GM12878 (cell line): ENCODE data around the gene ZMYND10. TPM values are rescaled to one million over a fixed set of nuclear protein-coding genes. Genes with fewer than 3 reads are reported as not detected.

Experiments
- ASH2L ChIP-seq: fragments of 300-600, 200-600 bp; sonication (generic); IDR thresholded peaks from 2 replicates; pipeline ENCODE4 v1.6.1; 2017; ENCODE audit warnings: low read depth, mild to moderate bottlenecking, borderline replicate concordance
- BHLHE40 ChIP-seq, 2 experiments: fragments of 450-650 bp in 1 of 2; IDR thresholded peaks; 2 replicates each; pipeline ENCODE4 v1.6.1; 2011 to 2017; ENCODE audit warnings: low read depth in 2 of 2, borderline replicate concordance in 1 of 2, improper control_type of control experiment in 1 of 2, low read length in 1 of 2, mild to moderate bottlenecking in 1 of 2
- BMI1 ChIP-seq: fragments of 450-650 bp; IDR thresholded peaks from 2 replicates; pipeline ENCODE4 v1.6.1; 2016; ENCODE audit warnings: mild to moderate bottlenecking, moderate library complexity, borderline replicate concordance
- CREM ChIP-seq: IDR thresholded peaks from 2 replicates; pipeline ENCODE4 v1.6.1; 2014; ENCODE audit warnings: antibody characterized with exemption, low read depth
- GATAD2B ChIP-seq: fragments of 450-650 bp; conservative IDR thresholded peaks from 2 replicates; pipeline ENCODE4 v1.6.1; 2017; ENCODE audit warnings: low read depth, mild to moderate bottlenecking, moderate library complexity
- PAX8 ChIP-seq: fragments of 450-650 bp; IDR thresholded peaks from 2 replicates; pipeline ENCODE4 v1.6.1; 2017; ENCODE audit warnings: mild to moderate bottlenecking, moderate library complexity
- SMAD1 ChIP-seq: fragments of 450-650 bp; IDR thresholded peaks from 2 replicates; pipeline ENCODE4 v1.6.1; 2018; ENCODE audit warnings: mild to moderate bottlenecking, low read depth; ENCODE audit not compliant: partially characterized antibody
- TCF12 ChIP-seq: IDR thresholded peaks from 2 replicates; pipeline ENCODE4 v1.6.1; 2011; ENCODE audit warnings: low read depth, mild to moderate bottlenecking, low read length
- TCF7 ChIP-seq: IDR thresholded peaks from 2 replicates; pipeline ENCODE4 v1.6.1; 2014; ENCODE audit warnings: antibody characterized with exemption, borderline replicate concordance
- ZNF274 ChIP-seq: IDR thresholded peaks from one replicate; pipeline ENCODE4 v1.8.0; 2011; ENCODE audit not compliant: insufficient read length, insufficient read depth
- polyA plus RNA-seq, 11 experiments: library from polyadenylated mRNA; depleted of rRNA in 4 of 11; unstranded in 6 of 11; stranded (reverse) in 5 of 11; fragments of >200 nt; fragmentation: Nextera tagmentation in 4 of 11; fragmentation: Illumina TruSeq in 1 of 11; extraction: Ambion mirVana in 4 of 11; extraction: Trizol in 1 of 11; gene quantifications; 1 replicate in 1 of 11; 2 replicates in 10 of 11; pipeline versions ENCODE4 v1.2.1 to v1.2.3, GENCODE V29; 2011 to 2016; ENCODE audit warnings: inconsistent platforms in 2 of 11, missing spikeins in 2 of 11, low read depth in 1 of 11
- total RNA-seq, 4 experiments: library from RNA; depleted of rRNA in 3 of 4; stranded (reverse); fragments of >200 nt in 3 of 4; fragmentation: Illumina TruSeq in 1 of 4; extraction: Trizol in 1 of 4; gene quantifications; 2 replicates each; pipeline versions ENCODE4 v1.2.1 to v1.2.3, GENCODE V29; 2013 to 2021
- TF ChIP-seq, protein P1 (sequence below): fragments of 450-650 bp; formaldehyde crosslinking; IDR thresholded peaks from 2 replicates; pipeline ENCODE4 v1.4.0; 2020; ENCODE audit warnings: mild to moderate bottlenecking, moderate library complexity
- TF ChIP-seq, protein P2 (sequence below): fragments of 450-650 bp; IDR thresholded peaks from 2 replicates; pipeline ENCODE4 v1.6.1; 2017; ENCODE audit warnings: mild to moderate bottlenecking, moderate library complexity
- TF ChIP-seq, protein P3 (sequence below): IDR thresholded peaks from 2 replicates; pipeline ENCODE4 v1.6.1; 2011; ENCODE audit warnings: borderline replicate concordance, low read depth, mild to moderate bottlenecking, moderate library complexity, low read length; ENCODE audit not compliant: insufficient read depth, poor library complexity, severe bottlenecking
- TF ChIP-seq, protein P4 (sequence below): fragments of 150-350 bp; IDR thresholded peaks from 2 replicates; pipeline ENCODE4 v1.6.1; 2016; ENCODE audit warnings: low read depth, low read length

The ZMYND10 gene
- total and polyA plus RNA-seq, 10 of the 15 experiments (the other 5 are each of a cell fraction or from before 2014, with no cell fraction given): 0.11 to 1.0 (median 0.37) TPM

DNA sequence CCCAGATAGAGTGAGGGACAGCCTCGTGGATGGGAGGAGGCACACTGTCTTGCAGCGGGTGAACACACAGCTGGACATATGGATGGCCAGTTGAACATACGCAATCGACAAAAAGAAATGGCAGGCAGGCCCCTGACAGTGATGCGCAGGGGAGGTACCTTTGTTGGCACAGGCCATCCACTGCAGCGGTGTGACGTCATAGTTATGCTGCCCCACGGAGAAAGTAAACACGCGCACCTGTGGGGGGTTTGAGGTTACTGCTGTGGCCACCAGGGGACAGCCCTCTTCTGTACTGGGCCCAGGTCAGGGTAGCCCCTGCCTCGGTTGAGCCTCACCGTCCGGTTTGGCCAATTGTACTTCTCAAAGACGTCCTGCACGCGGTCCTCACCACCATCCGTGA, 33.2 kb upstream of the ZMYND10 start (continued):
- TF ChIP-seq, protein P1, sequence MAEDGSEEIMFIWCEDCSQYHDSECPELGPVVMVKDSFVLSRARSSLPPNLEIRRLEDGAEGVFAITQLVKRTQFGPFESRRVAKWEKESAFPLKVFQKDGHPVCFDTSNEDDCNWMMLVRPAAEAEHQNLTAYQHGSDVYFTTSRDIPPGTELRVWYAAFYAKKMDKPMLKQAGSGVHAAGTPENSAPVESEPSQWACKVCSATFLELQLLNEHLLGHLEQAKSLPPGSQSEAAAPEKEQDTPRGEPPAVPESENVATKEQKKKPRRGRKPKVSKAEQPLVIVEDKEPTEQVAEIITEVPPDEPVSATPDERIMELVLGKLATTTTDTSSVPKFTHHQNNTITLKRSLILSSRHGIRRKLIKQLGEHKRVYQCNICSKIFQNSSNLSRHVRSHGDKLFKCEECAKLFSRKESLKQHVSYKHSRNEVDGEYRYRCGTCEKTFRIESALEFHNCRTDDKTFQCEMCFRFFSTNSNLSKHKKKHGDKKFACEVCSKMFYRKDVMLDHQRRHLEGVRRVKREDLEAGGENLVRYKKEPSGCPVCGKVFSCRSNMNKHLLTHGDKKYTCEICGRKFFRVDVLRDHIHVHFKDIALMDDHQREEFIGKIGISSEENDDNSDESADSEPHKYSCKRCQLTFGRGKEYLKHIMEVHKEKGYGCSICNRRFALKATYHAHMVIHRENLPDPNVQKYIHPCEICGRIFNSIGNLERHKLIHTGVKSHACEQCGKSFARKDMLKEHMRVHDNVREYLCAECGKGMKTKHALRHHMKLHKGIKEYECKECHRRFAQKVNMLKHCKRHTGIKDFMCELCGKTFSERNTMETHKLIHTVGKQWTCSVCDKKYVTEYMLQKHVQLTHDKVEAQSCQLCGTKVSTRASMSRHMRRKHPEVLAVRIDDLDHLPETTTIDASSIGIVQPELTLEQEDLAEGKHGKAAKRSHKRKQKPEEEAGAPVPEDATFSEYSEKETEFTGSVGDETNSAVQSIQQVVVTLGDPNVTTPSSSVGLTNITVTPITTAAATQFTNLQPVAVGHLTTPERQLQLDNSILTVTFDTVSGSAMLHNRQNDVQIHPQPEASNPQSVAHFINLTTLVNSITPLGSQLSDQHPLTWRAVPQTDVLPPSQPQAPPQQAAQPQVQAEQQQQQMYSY (CRISPR knock-in tag): no peak
- TF ChIP-seq ZNF274 (no peak), PAX8 (no peak), GATAD2B (no peak), BHLHE40 (IDR thresholded peaks at IDR 0.05; ENCODE audit: borderline replicate concordance in 1 of 2, low read depth in 2 of 2, low read length in 1 of 2) (no peak), TCF12 (no peak), BMI1 (no peak), ASH2L (no peak), TCF7 (no peak), SMAD1 (no peak), CREM (no peak)
- TF ChIP-seq, protein P2, sequence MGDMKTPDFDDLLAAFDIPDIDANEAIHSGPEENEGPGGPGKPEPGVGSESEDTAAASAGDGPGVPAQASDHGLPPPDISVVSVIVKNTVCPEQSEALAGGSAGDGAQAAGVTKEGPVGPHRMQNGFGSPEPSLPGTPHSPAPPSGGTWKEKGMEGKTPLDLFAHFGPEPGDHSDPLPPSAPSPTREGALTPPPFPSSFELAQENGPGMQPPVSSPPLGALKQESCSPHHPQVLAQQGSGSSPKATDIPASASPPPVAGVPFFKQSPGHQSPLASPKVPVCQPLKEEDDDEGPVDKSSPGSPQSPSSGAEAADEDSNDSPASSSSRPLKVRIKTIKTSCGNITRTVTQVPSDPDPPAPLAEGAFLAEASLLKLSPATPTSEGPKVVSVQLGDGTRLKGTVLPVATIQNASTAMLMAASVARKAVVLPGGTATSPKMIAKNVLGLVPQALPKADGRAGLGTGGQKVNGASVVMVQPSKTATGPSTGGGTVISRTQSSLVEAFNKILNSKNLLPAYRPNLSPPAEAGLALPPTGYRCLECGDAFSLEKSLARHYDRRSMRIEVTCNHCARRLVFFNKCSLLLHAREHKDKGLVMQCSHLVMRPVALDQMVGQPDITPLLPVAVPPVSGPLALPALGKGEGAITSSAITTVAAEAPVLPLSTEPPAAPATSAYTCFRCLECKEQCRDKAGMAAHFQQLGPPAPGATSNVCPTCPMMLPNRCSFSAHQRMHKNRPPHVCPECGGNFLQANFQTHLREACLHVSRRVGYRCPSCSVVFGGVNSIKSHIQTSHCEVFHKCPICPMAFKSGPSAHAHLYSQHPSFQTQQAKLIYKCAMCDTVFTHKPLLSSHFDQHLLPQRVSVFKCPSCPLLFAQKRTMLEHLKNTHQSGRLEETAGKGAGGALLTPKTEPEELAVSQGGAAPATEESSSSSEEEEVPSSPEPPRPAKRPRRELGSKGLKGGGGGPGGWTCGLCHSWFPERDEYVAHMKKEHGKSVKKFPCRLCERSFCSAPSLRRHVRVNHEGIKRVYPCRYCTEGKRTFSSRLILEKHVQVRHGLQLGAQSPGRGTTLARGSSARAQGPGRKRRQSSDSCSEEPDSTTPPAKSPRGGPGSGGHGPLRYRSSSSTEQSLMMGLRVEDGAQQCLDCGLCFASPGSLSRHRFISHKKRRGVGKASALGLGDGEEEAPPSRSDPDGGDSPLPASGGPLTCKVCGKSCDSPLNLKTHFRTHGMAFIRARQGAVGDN: no peak
- TF ChIP-seq, protein P3, sequence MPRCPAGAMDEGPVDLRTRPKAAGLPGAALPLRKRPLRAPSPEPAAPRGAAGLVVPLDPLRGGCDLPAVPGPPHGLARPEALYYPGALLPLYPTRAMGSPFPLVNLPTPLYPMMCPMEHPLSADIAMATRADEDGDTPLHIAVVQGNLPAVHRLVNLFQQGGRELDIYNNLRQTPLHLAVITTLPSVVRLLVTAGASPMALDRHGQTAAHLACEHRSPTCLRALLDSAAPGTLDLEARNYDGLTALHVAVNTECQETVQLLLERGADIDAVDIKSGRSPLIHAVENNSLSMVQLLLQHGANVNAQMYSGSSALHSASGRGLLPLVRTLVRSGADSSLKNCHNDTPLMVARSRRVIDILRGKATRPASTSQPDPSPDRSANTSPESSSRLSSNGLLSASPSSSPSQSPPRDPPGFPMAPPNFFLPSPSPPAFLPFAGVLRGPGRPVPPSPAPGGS: no peak
- TF ChIP-seq, protein P4, sequence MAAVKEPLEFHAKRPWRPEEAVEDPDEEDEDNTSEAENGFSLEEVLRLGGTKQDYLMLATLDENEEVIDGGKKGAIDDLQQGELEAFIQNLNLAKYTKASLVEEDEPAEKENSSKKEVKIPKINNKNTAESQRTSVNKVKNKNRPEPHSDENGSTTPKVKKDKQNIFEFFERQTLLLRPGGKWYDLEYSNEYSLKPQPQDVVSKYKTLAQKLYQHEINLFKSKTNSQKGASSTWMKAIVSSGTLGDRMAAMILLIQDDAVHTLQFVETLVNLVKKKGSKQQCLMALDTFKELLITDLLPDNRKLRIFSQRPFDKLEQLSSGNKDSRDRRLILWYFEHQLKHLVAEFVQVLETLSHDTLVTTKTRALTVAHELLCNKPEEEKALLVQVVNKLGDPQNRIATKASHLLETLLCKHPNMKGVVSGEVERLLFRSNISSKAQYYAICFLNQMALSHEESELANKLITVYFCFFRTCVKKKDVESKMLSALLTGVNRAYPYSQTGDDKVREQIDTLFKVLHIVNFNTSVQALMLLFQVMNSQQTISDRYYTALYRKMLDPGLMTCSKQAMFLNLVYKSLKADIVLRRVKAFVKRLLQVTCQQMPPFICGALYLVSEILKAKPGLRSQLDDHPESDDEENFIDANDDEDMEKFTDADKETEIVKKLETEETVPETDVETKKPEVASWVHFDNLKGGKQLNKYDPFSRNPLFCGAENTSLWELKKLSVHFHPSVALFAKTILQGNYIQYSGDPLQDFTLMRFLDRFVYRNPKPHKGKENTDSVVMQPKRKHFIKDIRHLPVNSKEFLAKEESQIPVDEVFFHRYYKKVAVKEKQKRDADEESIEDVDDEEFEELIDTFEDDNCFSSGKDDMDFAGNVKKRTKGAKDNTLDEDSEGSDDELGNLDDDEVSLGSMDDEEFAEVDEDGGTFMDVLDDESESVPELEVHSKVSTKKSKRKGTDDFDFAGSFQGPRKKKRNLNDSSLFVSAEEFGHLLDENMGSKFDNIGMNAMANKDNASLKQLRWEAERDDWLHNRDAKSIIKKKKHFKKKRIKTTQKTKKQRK: no peak
